ENCODE data around the gene NBAS.

DNA sequence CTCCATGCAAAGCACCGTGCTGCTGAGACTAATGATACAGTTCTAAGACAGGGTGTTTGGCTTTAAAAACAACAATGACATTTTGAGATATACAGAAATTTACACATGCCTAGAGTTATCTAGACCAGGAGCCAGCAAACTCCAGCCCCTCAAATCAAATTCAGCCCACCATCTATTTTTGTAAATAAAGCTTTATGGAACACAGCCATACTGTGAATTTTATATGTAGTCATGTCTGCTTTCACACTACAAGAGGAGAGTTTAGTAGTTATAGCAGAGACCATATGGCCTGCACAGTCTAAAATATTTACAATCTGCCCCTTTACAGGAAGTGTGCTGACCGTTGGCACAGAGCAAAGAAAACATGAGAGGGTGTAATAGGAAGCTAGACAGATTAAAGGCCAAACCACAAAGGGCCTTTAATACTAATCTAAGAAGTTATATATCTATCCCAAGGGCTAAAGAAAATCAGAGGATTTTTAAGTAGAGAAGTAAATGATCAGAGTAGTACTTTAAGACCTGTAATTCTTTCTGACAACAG is 39.4 kb downstream of the NBAS start:
- no peak for TF ChIP-seq EZH2 (IDR thresholded peaks at IDR 0.05; ENCODE audit: low read depth)
- TF ChIP-seq, protein P1, sequence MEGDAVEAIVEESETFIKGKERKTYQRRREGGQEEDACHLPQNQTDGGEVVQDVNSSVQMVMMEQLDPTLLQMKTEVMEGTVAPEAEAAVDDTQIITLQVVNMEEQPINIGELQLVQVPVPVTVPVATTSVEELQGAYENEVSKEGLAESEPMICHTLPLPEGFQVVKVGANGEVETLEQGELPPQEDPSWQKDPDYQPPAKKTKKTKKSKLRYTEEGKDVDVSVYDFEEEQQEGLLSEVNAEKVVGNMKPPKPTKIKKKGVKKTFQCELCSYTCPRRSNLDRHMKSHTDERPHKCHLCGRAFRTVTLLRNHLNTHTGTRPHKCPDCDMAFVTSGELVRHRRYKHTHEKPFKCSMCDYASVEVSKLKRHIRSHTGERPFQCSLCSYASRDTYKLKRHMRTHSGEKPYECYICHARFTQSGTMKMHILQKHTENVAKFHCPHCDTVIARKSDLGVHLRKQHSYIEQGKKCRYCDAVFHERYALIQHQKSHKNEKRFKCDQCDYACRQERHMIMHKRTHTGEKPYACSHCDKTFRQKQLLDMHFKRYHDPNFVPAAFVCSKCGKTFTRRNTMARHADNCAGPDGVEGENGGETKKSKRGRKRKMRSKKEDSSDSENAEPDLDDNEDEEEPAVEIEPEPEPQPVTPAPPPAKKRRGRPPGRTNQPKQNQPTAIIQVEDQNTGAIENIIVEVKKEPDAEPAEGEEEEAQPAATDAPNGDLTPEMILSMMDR (conservative IDR thresholded peaks at IDR 0.05), result no peak
